GM23338 (cell line): ENCODE results near the gene MAP1LC3C. TPM values are rescaled to one million over a fixed set of nuclear protein-coding genes. Genes with fewer than 3 reads are reported as not detected.

Experiments
- ATAC-seq: fragments of 200-7000 bp; cut with Tn5 transposase; 3 replicates; pipeline ENCODE4 v1.9.1; 2020
- DNase-seq: peaks from one replicate; pipeline ENCODE4 v3.0.0-alpha.2; 2015; ENCODE audit warnings: low spot score
- H2AFZ ChIP-seq: fragments of 200-600 bp; sonication (generic); 2 replicates; pipeline ENCODE4 v1.8.0; 2016; ENCODE audit warnings: antibody characterized with exemption, mild to moderate bottlenecking, moderate library complexity
- H3F3A ChIP-seq: fragments of 200-600 bp; sonication (generic); replicated peaks from 2 replicates; pipeline ENCODE4 v1.8.0; 2017; ENCODE audit warnings: antibody characterized with exemption, mixed run types, low read depth
- H3K27ac ChIP-seq: fragments of 200-600 bp; sonication (generic); 2 replicates; pipeline ENCODE4 v1.6.1; 2016; ENCODE audit warnings: low read depth
- H3K27me3 ChIP-seq: fragments of 200-600 bp; sonication (generic); 2 replicates; pipeline ENCODE4 v1.8.0; 2016; ENCODE audit warnings: mild to moderate bottlenecking, mixed run types, moderate library complexity; ENCODE audit not compliant: insufficient read depth
- H3K36me3 ChIP-seq: fragments of 200-600 bp; sonication (generic); 2 replicates; pipeline ENCODE4 v1.8.0; 2016; ENCODE audit warnings: mild to moderate bottlenecking; ENCODE audit not compliant: insufficient read depth
- H3K4me1 ChIP-seq: fragments of 200-600 bp; sonication (generic); 2 replicates; pipeline ENCODE4 v1.8.0; 2016; ENCODE audit warnings: mild to moderate bottlenecking, moderate library complexity; ENCODE audit not compliant: insufficient read depth
- H3K4me2 ChIP-seq: fragments of 200-600 bp; sonication (generic); 2 replicates; pipeline ENCODE4 v1.7.1; 2017; ENCODE audit warnings: mixed run types
- H3K4me3 ChIP-seq: fragments of 200-600 bp; sonication (generic); 2 replicates; pipeline ENCODE4 v1.6.1; 2016; ENCODE audit warnings: mixed run types
- H3K79me2 ChIP-seq: fragments of 200-600 bp; sonication (generic); replicated peaks from 2 replicates; pipeline ENCODE4 v1.8.0; 2017; ENCODE audit warnings: mild to moderate bottlenecking; ENCODE audit not compliant: insufficient read depth
- H3K9me2 ChIP-seq: fragments of 200-600 bp; sonication (generic); 2 replicates; pipeline ENCODE4 v1.8.0; 2017; ENCODE audit not compliant: insufficient read depth
- H4K20me1 ChIP-seq: fragments of 200-600 bp; sonication (generic); replicated peaks from 2 replicates; pipeline ENCODE4 v1.8.0; 2017; ENCODE audit warnings: mild to moderate bottlenecking; ENCODE audit not compliant: insufficient read depth
- H3K27ac Mint-ChIP-seq: 2 replicates; pipeline ENCODE4 v1.8.0; 2020; ENCODE audit warnings: inconsistent platforms, mild to moderate bottlenecking, moderate library complexity, mixed read lengths
- H3K27me3 Mint-ChIP-seq: 3 replicates; pipeline ENCODE4 v1.8.0; 2022; ENCODE audit warnings: low read depth, mild to moderate bottlenecking, moderate library complexity, mixed read lengths, inconsistent platforms; ENCODE audit not compliant: insufficient read depth, poor library complexity
- H3K36me3 Mint-ChIP-seq: 3 replicates; pipeline ENCODE4 v1.8.0; 2021; ENCODE audit warnings: low read depth, mild to moderate bottlenecking, inconsistent platforms, moderate library complexity, mixed read lengths
- H3K4me1 Mint-ChIP-seq: 3 replicates; pipeline ENCODE4 v1.8.0; 2020; ENCODE audit warnings: mild to moderate bottlenecking, inconsistent platforms, mixed read lengths
- H3K4me3 Mint-ChIP-seq: 3 replicates; pipeline ENCODE4 v1.8.0; 2021; ENCODE audit warnings: moderate library complexity, mild to moderate bottlenecking, inconsistent platforms, mixed read lengths
- H3K9me3 Mint-ChIP-seq: 3 replicates; pipeline ENCODE4 v1.8.0; 2020; ENCODE audit warnings: moderate library complexity, mild to moderate bottlenecking, inconsistent platforms, mixed read lengths
- ETS1 ChIP-seq: IDR thresholded peaks from 2 replicates; pipeline ENCODE4 v1.6.1; 2016; ENCODE audit warnings: antibody characterized with exemption
- EZH2phosphoT487 ChIP-seq: fragments of 200-600 bp; sonication (generic); IDR thresholded peaks from one replicate; pipeline ENCODE4 v1.8.1; 2018; ENCODE audit warnings: antibody characterized with exemption; ENCODE audit not compliant: unreplicated experiment
- POLR2AphosphoS5 ChIP-seq: IDR thresholded peaks from 2 replicates; pipeline ENCODE4 v1.6.1; 2016; ENCODE audit warnings: antibody characterized with exemption, low read depth
- REST ChIP-seq: IDR thresholded peaks from one replicate; pipeline ENCODE4 v1.6.1; 2018; ENCODE audit warnings: antibody characterized with exemption; ENCODE audit not compliant: unreplicated experiment
- STAT1 ChIP-seq: IDR thresholded peaks from one replicate; pipeline ENCODE4 v1.6.1; 2016; ENCODE audit warnings: antibody characterized with exemption; ENCODE audit not compliant: unreplicated experiment
- ZNF114 ChIP-seq: fragments of 250-450 bp; sonication (Bioruptor Pico); IDR thresholded peaks from 2 replicates; pipeline ENCODE4 v1.5.0; 2020; ENCODE audit warnings: mild to moderate bottlenecking, moderate library complexity
- ZNF462 ChIP-seq: fragments of 250-450 bp; sonication (Bioruptor Pico); IDR thresholded peaks from 2 replicates; pipeline ENCODE4 v1.5.0; 2020; ENCODE audit warnings: mild to moderate bottlenecking, moderate library complexity
- polyA plus RNA-seq: library from polyadenylated mRNA; unstranded; fragments of >200 nt; fragmentation: Nextera tagmentation; extraction: Ambion mirVana; gene quantifications from 2 replicates; pipeline ENCODE4 v1.2.1, GENCODE V29; 2016
- total RNA-seq: library from RNA; depleted of rRNA; stranded (reverse); fragments of >200 nt; shearing (Covaris generic); gene quantifications from 2 replicates; pipeline ENCODE4 v1.2.3, GENCODE V29; 2014

MAP1LC3C gene
- total and polyA plus RNA-seq, 2 experiments from 2014 or later = 1.1 to 1.2 TPM

GRCh38 chr1:242043165-242043564 lies 44.3 kb upstream of the MAP1LC3C start (continued):
- TF ChIP-seq REST (no peak), ZNF114 (no peak), STAT1 (no peak), EZH2phosphoT487 (no peak), POLR2AphosphoS5 (no peak)

GRCh38 chr1:242034392-242034791 lies 35.5 kb upstream of the MAP1LC3C start:
- no peaks in the 10 kb centered on the region for H3K27me3 ChIP-seq
- Mint-ChIP-seq H3K27me3 (peaks cover 3% of the 10 kb centered on the region), H3K27ac (no peak overlapping the region), H3K36me3 (0 out of 3 replicates have a peak, but pooled peaks cover 3% of the 10 kb centered on the region), H3K4me3 (no peak overlapping the region), H3K9me3 (no peaks in the 10 kb centered on the region; the same call in 1 of the 3 replicates), H3K4me1 (no peaks in the 10 kb centered on the region; the same call in 2 of the 3 replicates)
- no peak overlapping the region for H3K27ac ChIP-seq
- H2AFZ ChIP-seq = no peak overlapping the region
- DNase-seq (no peak), ATAC-seq (no peak)
- no peak overlapping the region for H3K4me2 ChIP-seq
- no peaks in the 10 kb centered on the region for H3K4me1 ChIP-seq
- no peaks in the 10 kb centered on the region for H3K36me3 ChIP-seq
- no peaks in the 10 kb centered on the region for H3F3A ChIP-seq
- no peaks in the 10 kb centered on the region; the same call in 1 of the 2 replicates for H3K9me2 ChIP-seq
- no peak overlapping the region for H3K4me3 ChIP-seq
- no peaks in the 10 kb centered on the region for H4K20me1 ChIP-seq
- no peak for TF ChIP-seq ETS1
- TF ChIP-seq ZNF462 (CRISPR knock-in tag) = no peak
- TF ChIP-seq EZH2phosphoT487 = no peak
- H3K79me2 ChIP-seq = no peaks in the 10 kb centered on the region
